Suppressor macrophage treated with lipopolysaccharide for 4 hours (primary cell): ENCODE data around the gene DYNLRB2.
A peak's percentile ranks its signal among the peaks of the same experiment; 100 is the strongest.

Experiments used
- DNase-seq: peaks from one replicate; pipeline ENCODE4 v3.0.0-alpha.2; 2020

Gene DYNLRB2

GRCh38 chr16:80540516-80541305, at the start of gene DYNLRB2:
TSS of gene DYNLRB2 (plus strand) at chr16:80540993. CDS start at chr16:80541077, 84 bp downstream.
- DNase-seq = peak; percentile 96

GRCh38 chr16:80500116-80500859, 40.5 kb upstream of the DYNLRB2 start:
- DNase-seq = no peak

GRCh38 chr16:80500961-80501525, 39.8 kb upstream of the DYNLRB2 start:
- no peak for DNase-seq

- no peak for DNase-seq
Measured at GRCh38 chr16:80503107-80503506, 37.7 kb upstream of the DYNLRB2 start.

GRCh38 chr16:80507538-80507937, 33.3 kb upstream of the DYNLRB2 start:
- no peak for DNase-seq

- DNase-seq = peak; percentile 53
Measured at GRCh38 chr16:80509872-80510271, 30.9 kb upstream of the DYNLRB2 start.

- DNase-seq = no peak
Measured at GRCh38 chr16:80511824-80512592, 28.8 kb upstream of the DYNLRB2 start.

GRCh38 chr16:80512593-80512853, 28.3 kb upstream of the DYNLRB2 start:
- DNase-seq = no peak

GRCh38 chr16:80515374-80515773, 25.4 kb upstream of the DYNLRB2 start:
- DNase-seq = no peak

- DNase-seq = no peak
Measured at GRCh38 chr16:80517846-80518245, 22.9 kb upstream of the DYNLRB2 start.

- peak; percentile 13 for DNase-seq
Measured at GRCh38 chr16:80518436-80518835, 22.4 kb upstream of the DYNLRB2 start.

GRCh38 chr16:80519189-80519588, 21.6 kb upstream of the DYNLRB2 start:
- no peak for DNase-seq

- no peak for DNase-seq
Measured at GRCh38 chr16:80525420-80525819, 15.4 kb upstream of the DYNLRB2 start.

GRCh38 chr16:80526418-80527061, 14.3 kb upstream of the DYNLRB2 start:
- peak; percentile 79 for DNase-seq

GRCh38 chr16:80527297-80527696, 13.5 kb upstream of the DYNLRB2 start:
- peak; percentile 74 for DNase-seq

- no peak for DNase-seq
Measured at GRCh38 chr16:80530479-80530878, 10.3 kb upstream of the DYNLRB2 start.

GRCh38 chr16:80536238-80536637, 4.6 kb upstream of the DYNLRB2 start:
- DNase-seq = no peak

GRCh38 chr16:80541306-80541694, 507 bp downstream of the DYNLRB2 start:
- no peak for DNase-seq

GRCh38 chr16:80543162-80543561, 2.4 kb downstream of the DYNLRB2 start:
- no peak for DNase-seq

GRCh38 chr16:80544326-80544725, 3.5 kb downstream of the DYNLRB2 start:
- DNase-seq = no peak

GRCh38 chr16:80546249-80546648, 5.5 kb downstream of the DYNLRB2 start:
- no peak for DNase-seq

- no peak for DNase-seq
Measured at GRCh38 chr16:80547145-80547544, 6.4 kb downstream of the DYNLRB2 start.

GRCh38 chr16:80552277-80552676, 11.5 kb downstream of the DYNLRB2 start:
- no peak for DNase-seq
